KOPT-K1 (cell line): ENCODE results near the gene GPC6.
"Not testable (repeated sequence)": the region's sequence is repeated elsewhere in the genome, so short reads cannot be mapped to it uniquely, and the experiment has no call there.

ENCODE experiments used
- H3K27ac ChIP-seq: fragments of 200-600 bp; sonication (generic); 2 replicates; pipeline ENCODE4 v1.5.1; 2016; ENCODE audit warnings: antibody characterized with exemption, mild to moderate bottlenecking, low read depth, low read length; ENCODE audit not compliant: poor library complexity, severe bottlenecking
- H3K36me3 ChIP-seq: fragments of 200-600 bp; sonication (generic); 2 replicates; pipeline ENCODE4 v1.5.1; 2017; ENCODE audit warnings: antibody characterized with exemption, mild to moderate bottlenecking, low read length, moderate library complexity; ENCODE audit not compliant: insufficient read depth
- H3K9me3 ChIP-seq: fragments of 200-600 bp; sonication (generic); 2 replicates; pipeline ENCODE4 v1.5.1; 2017; ENCODE audit warnings: antibody characterized with exemption, low read length, mild to moderate bottlenecking; ENCODE audit not compliant: insufficient read depth, poor library complexity, severe bottlenecking

Gene GPC6

DNA sequence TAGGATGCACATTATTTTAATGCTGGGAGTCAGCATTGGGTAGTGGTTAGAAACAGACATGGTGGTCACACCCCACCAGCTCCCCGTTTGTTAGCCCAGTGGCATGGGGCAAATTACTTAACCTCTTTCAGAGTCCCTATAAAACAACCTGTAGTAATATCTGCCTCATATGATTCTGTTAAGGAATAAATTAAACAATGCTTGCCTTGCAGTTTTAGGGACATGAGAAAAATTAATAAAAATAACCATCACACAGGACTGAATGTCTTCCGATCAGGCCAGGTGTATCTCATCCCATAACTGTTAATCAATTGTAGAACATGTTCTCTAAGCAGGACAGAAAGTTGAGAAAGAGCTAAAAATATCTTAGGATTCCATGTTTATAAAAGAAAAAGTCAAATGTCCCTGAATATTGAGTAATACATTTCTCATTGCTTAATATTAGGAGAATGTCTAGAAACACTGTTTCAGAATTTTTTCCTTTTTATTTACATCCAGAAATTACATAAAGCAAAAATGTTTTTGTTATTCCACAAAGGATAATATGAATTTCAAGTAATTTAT lies 196.5 kb downstream of the GPC6 start:
- H3K27ac ChIP-seq = no peak overlapping the region
- H3K9me3 ChIP-seq = no peaks in the 10 kb centered on the region
- H3K36me3 ChIP-seq = no peaks in the 10 kb centered on the region

DNA sequence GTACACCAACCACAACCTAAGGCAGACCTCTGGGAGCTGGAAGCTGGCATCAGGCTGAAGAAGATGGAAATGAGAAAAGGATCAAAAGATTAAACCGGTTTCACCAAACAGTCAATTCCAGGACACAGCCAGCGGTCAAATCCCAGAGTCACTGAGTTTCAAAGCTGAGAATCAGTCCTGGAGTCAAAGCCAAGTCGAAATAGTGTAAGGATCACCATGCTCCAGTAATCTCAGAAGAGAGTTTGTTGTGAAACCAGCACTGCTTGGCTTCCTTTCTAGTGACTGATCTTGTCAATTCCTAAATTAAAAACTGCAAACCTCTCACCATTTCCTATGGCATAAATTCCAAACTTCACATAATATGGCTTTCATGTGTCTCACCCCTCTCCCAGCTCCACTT lies 198.8 kb downstream of the GPC6 start:
- H3K9me3 ChIP-seq = no peaks in the 10 kb centered on the region
- no peaks in the 10 kb centered on the region for H3K36me3 ChIP-seq
- no peak overlapping the region for H3K27ac ChIP-seq

DNA sequence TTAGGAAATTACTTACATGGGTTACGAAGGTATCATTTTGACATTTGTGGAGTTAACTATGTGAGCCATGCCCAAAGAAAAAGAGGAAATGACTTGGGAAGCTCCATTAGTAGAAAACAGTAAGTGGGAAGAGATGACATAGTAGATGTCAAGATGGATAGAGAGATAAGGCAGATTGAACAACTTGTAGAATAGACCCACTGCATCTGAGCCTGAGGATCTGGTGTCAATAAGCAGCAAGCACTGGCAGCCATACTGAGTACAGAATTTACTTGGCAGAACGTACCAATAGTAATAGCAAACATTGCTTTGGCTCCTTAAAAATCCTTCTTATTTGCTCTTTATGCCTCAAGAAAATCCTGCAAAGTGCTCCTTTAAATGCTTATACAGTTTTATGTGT lies 203.8 kb downstream of the GPC6 start:
- H3K36me3 ChIP-seq = no peaks in the 10 kb centered on the region
- no peak overlapping the region for H3K27ac ChIP-seq
- H3K9me3 ChIP-seq = no peaks in the 10 kb centered on the region

DNA sequence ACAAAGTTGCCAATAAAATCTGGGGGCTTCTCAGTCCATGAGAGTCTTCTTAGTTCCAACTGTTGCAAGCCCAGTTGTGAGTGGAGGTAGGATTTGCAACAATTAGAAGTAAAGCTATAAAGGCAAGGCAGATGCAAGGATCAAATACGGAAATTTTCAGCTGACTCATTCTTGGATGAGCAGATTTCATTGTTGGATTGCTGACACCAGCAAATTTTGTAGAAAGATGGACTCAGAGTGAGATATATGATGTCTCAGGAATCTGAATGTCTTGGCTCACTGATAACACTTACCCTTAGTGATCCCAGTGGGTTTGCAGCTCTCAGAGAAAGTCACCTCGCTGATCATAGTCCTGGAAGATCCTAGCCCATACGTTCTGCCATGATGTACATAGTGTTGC lies 209.0 kb downstream of the GPC6 start:
- Histone ChIP-seq H3K27ac (no peak overlapping the region), H3K36me3 (no peaks in the 10 kb centered on the region), H3K9me3 (no peaks in the 10 kb centered on the region)

DNA sequence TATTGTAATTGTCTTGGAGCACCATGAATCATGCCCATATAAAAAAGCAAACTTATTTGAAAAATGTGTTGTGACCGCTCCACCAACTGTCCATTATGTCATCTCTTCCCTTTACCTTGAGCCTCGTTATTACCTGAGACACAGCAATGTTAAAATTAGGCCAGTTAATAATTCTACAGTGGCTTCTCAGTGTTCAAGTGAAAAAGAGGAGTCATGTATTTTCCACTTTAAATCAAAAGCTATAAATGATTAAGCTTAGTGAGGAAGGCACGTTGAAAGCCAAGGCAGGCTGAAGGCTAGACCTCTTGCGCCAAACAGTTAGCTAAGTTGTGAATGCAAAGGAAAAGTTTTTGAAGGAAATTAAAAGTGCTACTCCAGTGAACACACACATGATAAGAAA lies 210.5 kb downstream of the GPC6 start:
- Histone ChIP-seq H3K36me3 (no peaks in the 10 kb centered on the region), H3K27ac (no peak overlapping the region), H3K9me3 (no peaks in the 10 kb centered on the region)

DNA sequence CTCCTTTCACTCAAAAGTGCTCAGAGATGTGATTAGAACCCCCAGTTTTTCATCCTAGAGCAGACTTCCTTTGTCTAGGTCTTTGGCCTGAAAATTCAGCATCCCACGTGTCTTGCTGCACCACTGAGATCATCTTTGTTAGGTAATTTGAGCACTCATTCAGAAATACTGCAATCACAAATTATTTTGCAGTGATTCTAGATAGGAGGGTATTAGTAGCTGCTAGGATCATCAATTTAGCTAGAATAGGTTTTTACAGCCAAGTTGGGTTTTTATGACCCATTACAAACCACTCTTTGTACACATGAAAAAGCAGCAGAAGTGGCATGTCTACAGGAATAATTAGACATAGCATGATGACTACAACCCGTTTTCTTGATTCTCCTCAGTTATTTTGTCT lies 219.6 kb downstream of the GPC6 start:
- no peak overlapping the region for H3K27ac ChIP-seq
- no peaks in the 10 kb centered on the region for H3K9me3 ChIP-seq
- no peaks in the 10 kb centered on the region for H3K36me3 ChIP-seq

DNA sequence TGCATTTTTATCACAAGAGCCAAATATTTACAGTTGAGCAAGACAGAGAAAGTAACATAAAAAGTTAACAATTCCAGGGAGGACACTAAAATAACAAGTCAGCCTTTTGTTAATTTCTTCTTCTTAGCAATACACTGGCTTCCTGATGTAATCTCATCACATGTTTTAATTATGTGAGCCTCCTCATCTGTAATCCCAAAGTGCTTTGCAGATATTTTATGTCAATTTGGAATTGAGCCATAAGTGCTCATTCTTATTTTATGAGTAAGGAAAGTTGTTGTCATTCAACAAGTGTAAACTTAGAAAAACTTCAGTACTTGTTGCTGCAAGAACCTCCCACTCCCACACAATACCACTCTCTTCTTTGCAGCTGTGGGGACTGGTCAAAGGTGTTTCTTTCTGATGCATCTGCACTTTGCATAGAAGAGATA lies 223.6 kb downstream of the GPC6 start:
- Histone ChIP-seq H3K36me3 (no peaks in the 10 kb centered on the region), H3K9me3 (no peaks in the 10 kb centered on the region), H3K27ac (no peak overlapping the region)

DNA sequence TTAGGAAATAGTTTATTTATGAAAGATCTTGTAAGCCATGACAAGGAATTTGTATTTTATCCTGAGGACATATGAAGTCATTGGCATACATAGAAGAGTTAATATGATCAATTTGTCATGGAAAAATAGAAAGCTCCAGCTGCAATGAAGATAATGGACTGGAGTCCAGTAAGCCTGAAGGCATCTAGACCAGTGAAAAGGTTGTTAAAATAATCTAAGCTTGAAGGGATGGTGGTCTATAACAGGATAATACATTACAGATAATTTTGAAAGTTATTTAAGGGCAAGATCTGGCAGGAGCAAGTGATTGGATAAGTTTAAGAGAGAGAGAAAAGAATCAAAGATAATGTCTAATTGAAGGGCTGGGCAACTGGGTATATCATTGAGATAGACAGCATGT lies 224.2 kb downstream of the GPC6 start:
- no peak overlapping the region for H3K27ac ChIP-seq
- no peaks in the 10 kb centered on the region for H3K9me3 ChIP-seq
- no peaks in the 10 kb centered on the region for H3K36me3 ChIP-seq

DNA sequence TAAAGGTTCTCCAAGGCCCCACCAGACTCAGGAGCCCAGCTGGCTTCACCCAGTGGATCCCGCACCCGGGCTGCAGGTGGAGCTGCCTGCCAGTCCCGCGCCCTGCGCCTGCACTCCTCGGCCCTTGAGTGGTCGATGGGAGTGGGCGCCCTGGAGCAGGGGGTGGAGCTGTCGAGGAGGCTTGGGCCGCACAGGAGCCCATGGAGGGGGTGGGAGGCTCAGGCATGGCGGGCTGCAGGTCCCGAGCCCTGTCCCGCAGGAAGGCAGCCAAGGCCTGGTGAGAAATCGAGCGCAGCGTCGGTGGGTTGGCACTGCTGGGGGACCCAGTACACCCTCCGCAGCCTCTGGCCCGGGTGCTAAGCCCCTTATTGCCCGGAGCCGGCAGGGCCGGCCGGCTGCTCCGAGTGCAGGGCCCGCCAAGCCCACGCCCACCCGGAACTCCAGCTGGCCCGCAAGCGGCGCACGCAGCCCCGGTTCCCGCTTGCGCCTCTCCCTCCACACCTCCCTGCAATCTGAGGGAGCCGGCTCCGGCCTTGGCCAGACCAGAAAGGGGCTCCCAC lies 228.1 kb downstream of the GPC6 start:
- H3K9me3 ChIP-seq, H3K36me3 ChIP-seq: not testable (repeated sequence)
- peak overlapping the region; percentile 66 for H3K27ac ChIP-seq

DNA sequence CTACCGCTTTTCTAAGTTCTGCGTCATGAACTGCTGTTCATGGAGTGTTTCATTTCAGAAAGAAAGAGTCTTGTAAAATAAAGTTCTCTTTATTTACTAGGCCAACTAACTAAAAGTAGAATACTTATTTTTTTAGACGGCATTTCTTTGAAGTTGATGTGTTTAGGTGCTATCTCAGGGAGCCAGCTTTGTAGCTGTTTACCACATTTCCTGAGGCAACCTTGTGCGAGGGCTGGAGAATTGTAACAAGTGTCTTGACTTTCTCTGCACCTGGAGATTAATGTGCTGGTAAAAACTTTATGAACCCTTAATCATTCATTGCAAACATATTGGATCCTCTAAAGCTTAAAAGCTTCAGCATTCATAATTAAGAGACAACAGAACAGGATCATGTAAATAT lies 229.3 kb downstream of the GPC6 start:
- peak overlapping the region; percentile 66 for H3K27ac ChIP-seq
- no peaks in the 10 kb centered on the region for H3K36me3 ChIP-seq
- H3K9me3 ChIP-seq = no peaks in the 10 kb centered on the region

DNA sequence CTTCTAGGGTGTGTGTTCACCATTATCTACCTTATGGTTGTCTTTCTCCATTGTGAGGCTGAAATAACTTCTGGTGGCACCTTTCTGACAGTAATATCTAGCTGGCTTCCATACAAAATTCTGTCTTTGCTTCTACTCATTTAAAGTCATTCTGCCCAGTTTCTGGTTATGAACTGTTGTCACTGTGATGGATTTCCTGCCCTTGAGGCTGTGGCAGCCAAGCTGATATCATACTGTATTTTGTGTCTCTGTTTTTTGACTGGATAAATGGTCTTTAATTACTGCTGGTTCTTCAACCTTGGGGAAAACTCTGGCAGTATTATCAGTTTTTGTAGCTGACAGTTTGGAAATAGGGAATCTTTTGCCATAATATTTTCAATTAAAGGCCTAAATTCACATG lies 233.4 kb downstream of the GPC6 start:
- Histone ChIP-seq H3K36me3 (no peaks in the 10 kb centered on the region), H3K9me3 (no peaks in the 10 kb centered on the region), H3K27ac (no peak overlapping the region)

DNA sequence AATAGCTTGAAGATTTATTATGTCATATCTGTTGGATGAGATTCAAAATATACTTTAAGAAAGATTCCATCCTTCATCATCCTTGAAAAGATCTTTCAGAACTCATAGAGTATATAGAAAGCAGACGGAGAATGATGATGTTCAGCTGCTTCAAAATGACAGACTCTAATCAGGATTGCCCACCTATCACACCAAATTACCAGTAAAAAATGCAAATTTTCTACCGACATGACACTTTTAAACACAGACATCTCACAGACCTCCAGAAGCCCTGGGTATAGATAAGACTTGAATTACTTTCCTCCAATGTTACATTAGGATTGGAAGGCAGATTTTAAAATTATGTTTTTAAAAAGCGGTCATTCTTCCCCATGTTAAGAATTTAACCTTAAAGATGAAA lies 235.5 kb downstream of the GPC6 start:
- Histone ChIP-seq H3K27ac (no peak overlapping the region), H3K9me3 (no peaks in the 10 kb centered on the region), H3K36me3 (no peaks in the 10 kb centered on the region)

DNA sequence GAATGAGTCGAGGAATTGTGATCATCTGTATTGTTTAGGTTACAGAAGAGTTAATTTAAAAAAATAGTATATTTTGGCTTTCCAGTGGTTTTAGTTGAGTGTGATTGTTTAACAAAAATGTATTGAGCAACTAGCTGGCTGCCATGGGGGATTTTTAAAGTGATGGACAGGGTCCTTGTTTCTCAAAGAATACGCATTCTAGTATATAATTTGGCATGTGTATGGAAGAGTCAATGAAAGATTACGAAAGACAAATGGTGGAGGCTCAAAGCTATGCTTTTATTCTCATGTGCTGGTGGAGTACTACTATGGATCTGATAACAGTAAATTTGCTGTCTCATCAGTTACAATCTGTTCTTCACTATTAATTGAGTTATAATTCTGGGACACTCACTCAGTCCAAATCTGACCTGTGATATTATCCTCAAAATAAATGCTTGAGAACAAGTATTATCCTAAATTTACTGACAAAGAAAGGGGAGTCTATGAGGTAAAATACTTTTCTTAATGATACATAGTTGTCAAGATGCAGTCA lies 240.0 kb downstream of the GPC6 start:
- no peaks in the 10 kb centered on the region for H3K36me3 ChIP-seq
- peaks cover 4% of the 10 kb centered on the region for H3K9me3 ChIP-seq
- H3K27ac ChIP-seq = no peak overlapping the region

DNA sequence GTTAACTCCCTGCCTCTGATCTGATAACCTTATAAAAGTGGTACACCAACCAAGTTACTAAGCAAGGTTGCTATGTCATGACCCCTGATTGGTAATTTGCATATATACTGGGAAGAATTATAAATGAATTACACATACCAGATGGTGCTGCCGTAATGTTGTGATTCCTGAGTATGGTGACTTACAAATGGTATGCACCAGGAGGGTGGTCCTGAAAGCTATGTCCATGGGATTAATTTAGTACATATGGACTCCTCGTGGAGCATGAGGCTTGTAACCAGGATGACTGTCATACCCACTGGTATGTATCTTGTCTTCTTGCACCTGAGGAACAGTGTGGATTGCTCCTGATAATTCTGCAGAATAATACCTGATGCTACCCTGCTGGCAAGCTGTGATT lies 240.6 kb downstream of the GPC6 start:
- no peak overlapping the region for H3K27ac ChIP-seq
- no peaks in the 10 kb centered on the region for H3K36me3 ChIP-seq
- peaks cover 9% of the 10 kb centered on the region for H3K9me3 ChIP-seq

DNA sequence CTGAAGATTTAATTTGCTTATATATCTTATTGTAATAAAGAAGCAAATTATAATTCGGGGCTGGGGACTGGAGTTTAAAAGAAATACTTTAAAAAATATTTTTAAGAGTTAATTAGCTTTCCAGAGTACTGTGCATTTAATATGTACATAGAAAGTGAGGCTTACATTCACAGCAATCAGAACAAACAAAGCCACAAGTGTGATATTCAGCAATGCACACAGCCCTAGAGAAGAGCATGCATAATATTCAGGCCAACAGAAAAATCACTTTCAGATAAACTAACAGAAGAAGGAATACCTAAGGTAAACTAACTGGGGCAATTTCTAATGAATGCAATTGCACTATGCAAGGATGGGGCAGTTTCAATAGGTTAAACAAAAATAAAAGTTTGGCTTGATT lies 241.8 kb downstream of the GPC6 start:
- H3K36me3 ChIP-seq = no peaks in the 10 kb centered on the region
- H3K9me3 ChIP-seq = peaks cover 22% of the 10 kb centered on the region
- H3K27ac ChIP-seq = no peak overlapping the region

DNA sequence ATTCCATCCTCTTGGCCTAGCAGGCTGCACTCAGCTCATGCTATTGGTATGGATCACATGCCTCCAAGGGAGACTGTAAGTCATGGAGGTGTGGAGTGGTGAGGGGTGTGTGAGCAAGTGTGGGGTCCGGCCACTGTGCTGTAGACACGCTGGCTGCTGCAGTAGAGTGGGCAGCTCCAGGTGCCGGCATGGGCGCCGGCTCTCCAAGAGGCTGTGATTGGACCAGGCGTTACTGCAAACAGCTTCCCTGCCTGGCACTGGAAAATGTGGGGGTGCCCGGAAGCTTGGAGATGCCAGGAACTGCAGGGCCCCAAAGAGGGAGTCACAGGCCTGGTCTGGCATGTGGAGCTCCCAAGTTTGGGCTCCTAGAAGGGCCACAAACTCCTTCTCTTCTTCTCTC lies 245.7 kb downstream of the GPC6 start:
- peaks cover 25% of the 10 kb centered on the region for H3K9me3 ChIP-seq
- no peaks in the 10 kb centered on the region for H3K36me3 ChIP-seq
- H3K27ac ChIP-seq = no peak overlapping the region
